SU-DHL-6 (cell line): ENCODE data around the gene LYZL6.

Experiments used
- H2AFZ ChIP-seq: fragments of 200-600 bp; sonication (generic); 2 replicates; pipeline ENCODE4 v1.6.1; 2014; ENCODE audit warnings: low read depth, mild to moderate bottlenecking, moderate library complexity, mixed read lengths, antibody characterized with exemption, low read length; ENCODE audit not compliant: severe bottlenecking
- H3F3A ChIP-seq: fragments of 200-600 bp; shearing (Covaris generic); 2 replicates; pipeline ENCODE4 v1.6.0; 2016; ENCODE audit warnings: antibody characterized with exemption, mild to moderate bottlenecking; ENCODE audit not compliant: insufficient read depth
- H3K27ac ChIP-seq: fragments of 200-600 bp; sonication (generic); 2 replicates; pipeline ENCODE4 v1.5.1; 2016; ENCODE audit warnings: low read depth, mild to moderate bottlenecking, low read length, moderate library complexity, mixed read lengths
- H3K27me3 ChIP-seq: fragments of 200-600 bp; sonication (generic), shearing (Covaris generic); 2 replicates; pipeline ENCODE4 v1.6.0; 2014; ENCODE audit warnings: mild to moderate bottlenecking, low read length
- H3K36me3 ChIP-seq: fragments of 200-600 bp; sonication (generic); 2 replicates; pipeline ENCODE4 v1.6.1; 2014; ENCODE audit warnings: mild to moderate bottlenecking, low read length, mixed read lengths
- H3K4me2 ChIP-seq: fragments of 300-600, 200-600 bp; shearing (Covaris generic), sonication (generic); 2 replicates; pipeline ENCODE4 v1.6.0; 2014; ENCODE audit warnings: low read length, low read depth, mild to moderate bottlenecking; ENCODE audit not compliant: poor library complexity, severe bottlenecking
- H3K4me3 ChIP-seq: fragments of 200-600 bp; sonication (generic); 2 replicates; pipeline ENCODE4 v1.5.1; 2014; ENCODE audit warnings: antibody characterized with exemption, low read length, mild to moderate bottlenecking, mixed read lengths; ENCODE audit not compliant: insufficient read depth, poor library complexity, severe bottlenecking
- H3K79me2 ChIP-seq: fragments of 200-600 bp; sonication (generic); 2 replicates; pipeline ENCODE4 v1.6.1; 2014; ENCODE audit warnings: mild to moderate bottlenecking, low read length, moderate library complexity; ENCODE audit not compliant: insufficient read depth
- H3K9ac ChIP-seq: fragments of 200-600 bp; sonication (generic); 2 replicates; pipeline ENCODE4 v1.7.0; 2014; ENCODE audit warnings: mild to moderate bottlenecking, low read length
- H3K9me2 ChIP-seq: fragments of 200-600 bp; sonication (generic); replicated peaks from 2 replicates; pipeline ENCODE4 v1.6.1; 2014; ENCODE audit warnings: low read length; ENCODE audit not compliant: insufficient read depth
- H3K9me3 ChIP-seq: fragments of 200-600 bp; sonication (generic); 2 replicates; pipeline ENCODE4 v1.6.1; 2014; ENCODE audit warnings: low read length, mixed read lengths; ENCODE audit not compliant: insufficient read depth
- H4K20me1 ChIP-seq: fragments of 200-600 bp; sonication (generic); 2 replicates; pipeline ENCODE4 v1.6.1; 2014; ENCODE audit warnings: low read depth, mild to moderate bottlenecking, antibody characterized with exemption, low read length, moderate library complexity, mixed read lengths
- EZH2phosphoT487 ChIP-seq: fragments of 200-600 bp; sonication (generic), shearing (Covaris generic); conservative IDR thresholded peaks from 2 replicates; pipeline ENCODE4 v1.6.1; 2018; ENCODE audit warnings: mild to moderate bottlenecking, antibody characterized with exemption, low read length, moderate library complexity, mixed read lengths
- TF ChIP-seq, protein P1 (sequence below): fragments of 200-600 bp; sonication (generic); IDR thresholded peaks from one replicate; pipeline ENCODE4 v1.5.1; 2017; ENCODE audit warnings: antibody characterized with exemption, mild to moderate bottlenecking, low read length, moderate library complexity; ENCODE audit not compliant: insufficient read depth, poor library complexity, severe bottlenecking

Gene LYZL6

DNA sequence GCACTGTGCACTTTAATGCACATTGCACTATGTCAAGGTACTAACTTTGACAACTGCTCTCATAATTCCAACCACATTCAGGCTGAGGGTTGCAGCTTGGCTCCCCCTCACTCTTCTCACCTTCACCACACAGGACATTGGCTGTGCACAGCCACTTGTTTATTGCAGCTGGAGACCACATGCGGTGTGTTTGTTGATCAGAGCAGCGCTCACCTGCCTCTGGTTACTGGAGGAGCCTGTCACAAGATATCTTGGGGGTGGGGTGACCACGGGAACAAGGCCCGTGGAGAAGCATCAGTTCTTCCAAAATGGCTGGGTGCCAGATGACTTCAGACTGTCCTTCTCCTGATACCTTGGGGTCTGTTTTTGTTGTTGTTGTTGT, 52.7 kb downstream of the LYZL6 start:
- H3K4me2 ChIP-seq = no peak overlapping the region
- no peaks in the 10 kb centered on the region for H3K9me2 ChIP-seq
- H3F3A ChIP-seq = no peaks in the 10 kb centered on the region
- H3K9ac ChIP-seq = no peak overlapping the region
- no peak overlapping the region for H2AFZ ChIP-seq
- no peak overlapping the region for H3K27ac ChIP-seq
- H3K27me3 ChIP-seq = no peaks in the 10 kb centered on the region
- H4K20me1 ChIP-seq = no peaks in the 10 kb centered on the region
- no peaks in the 10 kb centered on the region for H3K36me3 ChIP-seq
- H3K9me3 ChIP-seq = no peaks in the 10 kb centered on the region
- H3K79me2 ChIP-seq = no peaks in the 10 kb centered on the region
- no peak overlapping the region for H3K4me3 ChIP-seq
- TF ChIP-seq EZH2phosphoT487 = no peak
- TF ChIP-seq, protein P1, sequence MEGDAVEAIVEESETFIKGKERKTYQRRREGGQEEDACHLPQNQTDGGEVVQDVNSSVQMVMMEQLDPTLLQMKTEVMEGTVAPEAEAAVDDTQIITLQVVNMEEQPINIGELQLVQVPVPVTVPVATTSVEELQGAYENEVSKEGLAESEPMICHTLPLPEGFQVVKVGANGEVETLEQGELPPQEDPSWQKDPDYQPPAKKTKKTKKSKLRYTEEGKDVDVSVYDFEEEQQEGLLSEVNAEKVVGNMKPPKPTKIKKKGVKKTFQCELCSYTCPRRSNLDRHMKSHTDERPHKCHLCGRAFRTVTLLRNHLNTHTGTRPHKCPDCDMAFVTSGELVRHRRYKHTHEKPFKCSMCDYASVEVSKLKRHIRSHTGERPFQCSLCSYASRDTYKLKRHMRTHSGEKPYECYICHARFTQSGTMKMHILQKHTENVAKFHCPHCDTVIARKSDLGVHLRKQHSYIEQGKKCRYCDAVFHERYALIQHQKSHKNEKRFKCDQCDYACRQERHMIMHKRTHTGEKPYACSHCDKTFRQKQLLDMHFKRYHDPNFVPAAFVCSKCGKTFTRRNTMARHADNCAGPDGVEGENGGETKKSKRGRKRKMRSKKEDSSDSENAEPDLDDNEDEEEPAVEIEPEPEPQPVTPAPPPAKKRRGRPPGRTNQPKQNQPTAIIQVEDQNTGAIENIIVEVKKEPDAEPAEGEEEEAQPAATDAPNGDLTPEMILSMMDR = no peak

DNA sequence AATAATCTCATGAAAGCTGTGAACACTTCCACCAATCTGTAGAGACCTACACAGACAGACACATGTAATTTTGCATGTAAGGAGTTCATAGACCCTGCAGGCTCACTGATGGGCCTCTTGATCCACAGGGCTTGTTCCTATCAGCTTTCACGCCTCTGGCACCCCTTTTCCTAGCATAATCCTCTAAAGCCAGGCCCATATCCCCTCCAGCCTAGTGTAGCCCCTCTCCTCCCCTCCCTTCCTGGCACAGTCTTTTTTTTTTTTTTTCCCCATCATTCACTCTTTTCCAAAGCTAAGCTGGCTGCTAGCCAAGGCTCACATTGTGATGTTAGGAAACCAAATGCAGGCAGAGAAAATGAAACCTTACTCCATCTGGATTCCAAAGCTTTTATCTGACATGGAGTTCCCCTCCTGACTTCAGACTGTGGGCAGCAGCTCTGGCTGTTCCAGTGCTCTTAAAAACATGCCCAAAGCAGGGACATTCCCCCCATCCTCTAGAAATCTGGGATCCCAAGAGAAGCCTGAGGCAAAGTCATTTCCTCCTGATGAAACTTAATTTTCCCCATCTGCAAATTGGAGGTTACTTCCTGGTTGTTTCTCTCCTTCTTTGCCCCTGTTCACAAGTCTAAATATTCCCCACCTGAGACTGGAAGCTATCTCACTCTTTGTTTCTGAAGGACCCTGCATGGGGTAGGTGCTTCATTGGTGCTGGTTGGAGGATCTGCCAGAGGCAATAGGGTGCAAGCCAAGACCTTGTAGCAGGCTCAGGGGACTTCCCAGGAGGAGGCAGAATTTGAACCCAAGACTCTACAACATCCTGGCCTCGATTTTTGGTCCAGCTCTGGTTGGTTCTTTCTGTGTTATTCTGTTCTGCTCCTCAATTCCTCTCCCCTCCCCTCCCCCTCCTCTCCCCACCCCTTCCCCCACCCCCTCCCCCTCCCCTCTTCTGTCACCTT, 53.4 kb downstream of the LYZL6 start:
- H3K9me3 ChIP-seq = no peaks in the 10 kb centered on the region
- no peaks in the 10 kb centered on the region for H3K79me2 ChIP-seq
- no peak overlapping the region for H3K9ac ChIP-seq
- no peak overlapping the region for H2AFZ ChIP-seq
- no peaks in the 10 kb centered on the region for H4K20me1 ChIP-seq
- H3K4me2 ChIP-seq = no peak overlapping the region
- no peaks in the 10 kb centered on the region for H3K27me3 ChIP-seq
- H3K9me2 ChIP-seq = no peaks in the 10 kb centered on the region
- H3K27ac ChIP-seq = no peak overlapping the region
- H3F3A ChIP-seq = no peaks in the 10 kb centered on the region
- TF ChIP-seq, protein P1 = no peak
- TF ChIP-seq EZH2phosphoT487 = no peak
- no peaks in the 10 kb centered on the region for H3K36me3 ChIP-seq
- H3K4me3 ChIP-seq = no peak overlapping the region

DNA sequence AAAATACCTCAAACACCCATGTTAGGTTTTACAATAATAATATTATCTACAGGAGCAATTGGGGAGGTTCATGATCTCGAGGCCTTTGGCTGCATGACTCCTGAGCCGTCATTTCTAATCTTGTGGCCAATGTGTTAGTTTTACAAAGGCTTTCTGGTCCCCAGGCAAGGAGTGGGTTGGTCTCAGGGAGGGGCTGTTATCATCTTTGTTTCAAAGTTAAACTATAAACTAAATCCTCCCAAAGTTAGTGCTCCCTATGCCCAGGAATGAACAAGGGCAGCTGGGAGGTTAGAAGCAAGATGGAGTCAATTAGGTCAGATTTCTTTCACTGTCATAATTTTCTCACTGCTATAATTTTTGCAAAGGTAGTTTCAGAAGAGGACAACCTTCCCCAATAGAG, 54.3 kb downstream of the LYZL6 start:
- H3K9me3 ChIP-seq = no peaks in the 10 kb centered on the region
- no peaks in the 10 kb centered on the region for H3K9me2 ChIP-seq
- no peak overlapping the region for H3K4me2 ChIP-seq
- no peak overlapping the region for H2AFZ ChIP-seq
- TF ChIP-seq, protein P1 = no peak
- TF ChIP-seq EZH2phosphoT487 = no peak
- no peaks in the 10 kb centered on the region for H3F3A ChIP-seq
- H3K27me3 ChIP-seq = no peaks in the 10 kb centered on the region
- no peak overlapping the region for H3K27ac ChIP-seq
- H3K9ac ChIP-seq = no peak overlapping the region
- no peaks in the 10 kb centered on the region for H3K79me2 ChIP-seq
- no peak overlapping the region for H3K4me3 ChIP-seq
- H3K36me3 ChIP-seq = no peaks in the 10 kb centered on the region
- no peaks in the 10 kb centered on the region for H4K20me1 ChIP-seq
